Activated CD4-positive, alpha-beta T cell treated with anti-CD3 and anti-CD28 coated beads, Interleukin-2, amount 50 U/mL, for 24 hours (primary cell): ENCODE results near the gene IGSF22.
A peak's percentile ranks its signal among the peaks of the same experiment; 100 is the strongest.

ENCODE experiments used
- DNase-seq, 2 donors: peaks; one replicate each; pipeline ENCODE4 v3.0.0-alpha.2; 2020; ENCODE audit warnings: low read depth in 1 of 2, low spot score in 1 of 2

IGSF22 gene

DNA sequence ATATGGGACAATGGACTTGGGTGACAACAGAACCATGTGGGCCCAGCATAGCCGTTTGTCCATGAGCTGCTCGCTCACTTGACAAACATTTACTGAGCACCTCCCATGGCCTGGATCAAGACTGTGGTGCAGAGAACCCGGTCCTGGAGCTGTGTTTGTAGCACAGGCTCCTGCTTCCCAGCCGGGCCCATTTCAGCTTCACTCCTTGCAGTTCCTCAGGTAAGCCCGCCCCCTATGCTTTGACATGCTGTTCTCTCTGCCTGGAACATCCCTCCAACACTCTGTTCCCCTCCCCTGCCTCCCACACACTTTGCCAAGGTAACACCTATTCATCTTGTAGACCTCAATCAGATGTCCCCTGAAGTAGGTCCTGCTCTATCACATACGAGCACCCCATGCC is 19.3 kb upstream of the IGSF22 start:
- no peak for DNase-seq

DNA sequence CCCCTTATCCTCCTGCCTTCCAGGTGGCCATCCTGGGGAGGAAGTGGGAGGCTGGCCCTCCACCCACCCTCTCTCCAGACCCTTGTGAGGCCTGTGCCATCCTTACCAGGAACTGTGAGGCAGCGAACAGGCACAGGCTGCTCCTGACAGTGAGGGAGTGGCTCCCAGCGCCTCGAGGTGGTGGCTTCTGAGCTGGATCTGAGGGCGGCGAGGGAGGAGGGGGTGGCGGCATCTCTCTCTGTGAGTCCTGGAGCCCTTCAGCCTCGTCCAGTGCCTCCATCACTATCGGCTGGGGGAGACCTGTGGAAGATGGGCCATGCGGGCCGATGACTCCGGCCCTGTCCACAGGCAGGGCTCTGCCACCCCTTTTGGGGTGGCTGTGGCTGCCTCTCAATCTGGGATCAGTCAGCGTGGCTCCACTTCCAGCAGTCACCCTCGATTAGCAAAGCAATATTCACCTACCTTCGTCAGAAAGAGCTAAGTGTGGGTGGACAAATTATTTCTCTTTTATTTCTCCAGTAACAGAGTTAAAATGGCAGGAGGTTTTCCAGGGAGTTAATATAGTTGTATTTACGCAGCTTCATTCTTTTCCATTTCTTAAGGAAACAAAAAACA is 18.0 kb upstream of the IGSF22 start:
- DNase-seq, result no peak

DNA sequence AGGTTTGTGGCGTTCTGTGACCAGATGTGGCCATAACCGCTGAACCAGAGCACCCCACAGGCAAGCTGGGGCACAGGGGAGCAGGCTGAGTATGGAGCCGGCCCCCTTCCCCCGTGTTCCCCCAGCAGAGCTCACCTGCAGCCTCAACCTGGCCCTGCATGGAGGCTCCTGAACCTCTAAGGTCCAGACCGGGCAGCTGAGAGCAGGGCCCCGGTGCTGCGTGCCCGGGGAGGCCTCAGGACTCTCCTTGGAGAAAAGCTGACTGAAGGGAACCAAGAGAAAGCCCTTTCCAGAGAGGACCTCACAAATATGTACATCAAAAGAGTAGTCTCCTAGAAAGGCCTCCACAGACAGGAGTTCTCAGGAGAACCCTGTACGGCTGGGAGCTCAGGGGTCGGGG is 17.4 kb upstream of the IGSF22 start:
- no peak for DNase-seq

DNA sequence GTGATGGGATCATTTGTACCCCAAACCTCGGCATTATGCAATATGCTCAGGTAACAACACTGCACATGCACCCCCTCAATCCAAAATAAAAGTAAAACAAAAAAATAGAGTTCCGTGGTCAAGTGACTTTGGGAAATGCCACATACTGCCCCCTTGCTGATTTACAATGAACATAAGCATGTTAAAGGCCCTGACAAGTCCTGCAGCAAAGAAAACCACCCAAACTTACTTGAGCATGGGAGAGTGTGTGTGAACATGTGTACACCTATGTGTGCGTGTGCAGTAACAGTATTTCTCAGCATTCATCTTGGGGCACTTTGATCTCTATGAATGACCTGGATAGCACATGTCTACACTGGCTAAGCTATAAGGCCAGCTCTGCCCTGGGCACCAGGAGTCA is 15.8 kb upstream of the IGSF22 start:
- no peak for DNase-seq

DNA sequence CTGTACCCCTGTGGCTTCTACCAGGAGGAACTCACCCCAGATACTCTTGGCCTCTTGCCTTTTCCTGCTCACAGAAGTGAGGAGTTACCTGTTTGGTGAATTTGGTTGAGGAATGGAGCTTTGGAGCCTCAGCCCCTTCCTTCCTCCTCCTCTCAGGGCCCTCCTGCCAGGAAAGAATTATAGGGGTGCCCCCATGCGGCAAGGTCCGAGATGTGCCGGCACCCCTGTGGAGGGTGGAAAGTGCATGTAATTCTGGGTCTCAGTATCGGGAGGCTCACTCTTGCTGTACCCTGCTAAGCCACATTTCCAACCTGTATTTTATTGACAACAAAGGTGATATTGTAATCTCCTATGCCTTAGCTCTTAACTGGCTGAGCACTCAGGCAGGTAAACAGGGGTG is 13.7 kb upstream of the IGSF22 start:
- DNase-seq, result no peak

DNA sequence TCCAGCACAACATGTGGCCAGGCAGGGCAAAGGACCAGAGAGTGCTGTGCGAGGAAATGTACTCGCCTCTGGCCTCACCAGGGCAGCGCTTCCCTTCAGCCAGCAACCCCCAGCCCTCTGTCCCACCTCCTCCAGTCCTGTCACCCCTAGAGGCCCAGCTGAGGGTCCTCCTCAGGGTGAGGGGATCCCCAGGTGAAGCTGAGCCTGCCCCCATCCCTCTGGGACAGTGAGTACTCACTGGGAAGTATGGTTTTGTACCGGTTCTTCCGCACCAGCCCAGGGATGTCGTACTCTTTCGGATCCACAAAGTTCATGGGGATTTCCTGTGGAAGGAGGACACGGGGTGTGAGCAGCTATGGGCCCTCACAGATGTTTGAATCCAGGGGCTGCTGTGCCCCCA is 11.7 kb upstream of the IGSF22 start:
- no peak for DNase-seq

DNA sequence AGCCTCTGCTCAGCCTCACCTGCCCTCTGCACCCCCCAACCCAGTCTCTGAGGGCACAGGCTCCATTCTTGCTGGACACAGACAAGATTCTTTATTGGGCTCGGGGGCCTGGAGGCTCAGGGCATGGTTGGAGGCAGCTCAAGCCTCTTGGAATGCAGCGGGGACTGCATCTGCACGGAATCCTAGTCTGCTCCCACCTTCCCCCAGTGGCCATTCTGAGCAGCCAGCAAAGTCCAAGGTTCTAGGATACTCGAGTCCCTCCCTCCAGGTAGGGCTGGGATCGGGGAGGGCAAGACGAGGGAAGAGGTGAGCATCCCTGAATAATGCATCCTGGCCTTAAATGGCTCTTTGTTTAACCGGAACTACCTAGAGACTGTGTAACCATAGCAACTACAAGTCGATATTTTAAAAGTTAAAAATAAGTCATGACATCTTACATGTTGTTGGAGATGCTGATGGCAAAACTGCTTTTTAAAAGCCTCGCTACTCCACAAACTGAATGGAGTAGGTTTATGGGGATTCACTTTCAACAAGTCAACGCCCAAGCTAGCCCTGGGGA is 10.7 kb upstream of the IGSF22 start:
- no peak for DNase-seq

DNA sequence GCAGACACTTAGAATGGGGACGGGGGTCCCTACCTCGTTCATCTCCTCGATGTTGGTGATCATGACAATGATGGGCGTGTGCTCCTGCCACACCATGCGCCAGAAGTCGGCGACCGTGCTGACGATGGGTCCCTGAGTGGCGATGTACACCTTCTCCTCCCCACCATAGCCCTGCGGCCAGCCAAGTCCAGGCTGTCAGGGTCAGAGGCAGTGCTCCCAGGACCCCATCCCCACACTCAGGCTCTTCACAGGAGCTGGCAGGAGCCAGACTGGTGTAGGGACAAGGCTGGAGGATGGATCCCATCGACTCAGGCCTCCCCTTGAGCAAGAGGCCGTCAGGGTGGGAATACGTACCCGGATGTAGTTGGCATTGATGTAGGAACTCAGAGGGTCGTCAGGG is 7.2 kb upstream of the IGSF22 start:
- no peak for DNase-seq

DNA sequence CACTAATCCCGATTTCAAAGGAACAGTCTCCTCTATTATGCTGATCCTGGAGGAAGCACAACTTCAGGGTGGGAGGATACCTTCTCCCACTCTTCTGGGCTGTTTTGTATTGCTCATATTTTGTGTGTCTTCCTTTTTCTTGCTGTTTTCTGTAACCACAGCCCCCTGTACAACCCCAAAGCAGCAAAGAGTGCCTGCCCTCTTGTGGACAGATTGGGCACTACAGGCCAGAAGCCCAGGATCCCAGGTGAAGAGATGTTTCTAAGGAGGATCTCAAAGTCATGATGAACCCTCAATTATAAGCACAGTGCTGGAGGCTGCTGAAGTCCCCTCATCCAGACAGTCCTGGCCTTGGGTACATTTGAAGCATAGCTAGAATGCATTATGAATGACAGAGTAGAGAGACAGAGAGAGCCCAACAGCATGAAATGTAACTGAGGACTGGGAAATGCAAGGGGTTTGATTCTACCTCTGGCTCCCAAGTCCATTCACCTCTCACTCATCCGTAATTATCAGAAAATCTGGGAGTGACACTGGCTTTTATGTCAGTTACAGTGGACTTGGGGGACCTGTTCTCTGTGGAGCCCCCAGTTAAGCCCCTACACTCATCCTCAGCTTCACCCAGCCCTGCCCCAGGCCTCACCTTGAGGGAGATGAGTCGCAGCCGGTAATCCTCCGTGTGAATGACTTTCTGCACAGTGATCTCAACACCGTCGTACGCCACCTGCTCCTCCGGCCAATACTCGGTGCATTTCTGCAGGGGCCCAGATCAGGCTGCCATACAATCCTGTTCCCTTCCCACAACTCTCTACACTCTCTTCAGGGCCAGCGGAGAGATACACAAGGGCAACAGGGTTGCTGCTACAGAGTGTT is 6.2 kb upstream of the IGSF22 start:
- peak; percentile 58 to 65 for DNase-seq

DNA sequence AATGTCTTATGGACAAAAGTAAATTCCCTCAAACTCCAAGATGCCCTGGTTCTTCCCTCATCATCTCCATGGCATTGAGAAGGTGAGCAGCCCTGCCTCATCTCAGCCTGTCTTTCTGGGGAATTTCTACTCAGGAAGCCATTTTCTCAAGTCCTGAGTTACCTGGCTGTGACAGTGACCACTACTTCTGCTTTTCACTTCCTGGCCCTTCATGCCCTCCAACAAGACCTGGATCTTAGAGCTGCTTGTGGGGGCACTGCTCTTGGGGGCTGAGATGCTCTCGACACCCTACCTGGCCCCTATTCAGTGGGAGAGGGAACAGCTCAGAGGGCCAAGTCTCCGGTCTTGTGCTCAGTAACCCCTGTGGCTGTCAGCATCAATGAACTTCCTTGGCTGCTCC is 5.5 kb upstream of the IGSF22 start:
- DNase-seq, result no peak

DNA sequence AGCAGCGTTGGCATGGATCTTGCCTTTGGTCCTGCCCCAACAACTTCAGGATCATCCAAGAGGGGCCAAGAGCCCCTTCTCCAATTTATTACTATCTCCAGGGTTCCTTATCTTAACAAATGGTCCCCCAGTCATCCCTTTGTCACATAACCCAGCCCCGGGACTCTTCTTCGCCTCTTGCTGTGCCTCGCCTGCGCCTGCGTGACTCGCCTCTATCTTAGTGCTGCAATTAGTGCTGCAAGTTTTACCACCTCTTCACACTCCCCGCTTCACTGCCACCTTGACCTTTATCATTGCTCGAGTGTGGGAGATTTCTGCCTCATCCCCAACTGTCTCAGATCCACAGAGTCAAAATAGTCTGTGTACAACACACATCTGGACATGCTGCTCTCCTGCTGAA is 4.0 kb upstream of the IGSF22 start:
- no peak for DNase-seq

DNA sequence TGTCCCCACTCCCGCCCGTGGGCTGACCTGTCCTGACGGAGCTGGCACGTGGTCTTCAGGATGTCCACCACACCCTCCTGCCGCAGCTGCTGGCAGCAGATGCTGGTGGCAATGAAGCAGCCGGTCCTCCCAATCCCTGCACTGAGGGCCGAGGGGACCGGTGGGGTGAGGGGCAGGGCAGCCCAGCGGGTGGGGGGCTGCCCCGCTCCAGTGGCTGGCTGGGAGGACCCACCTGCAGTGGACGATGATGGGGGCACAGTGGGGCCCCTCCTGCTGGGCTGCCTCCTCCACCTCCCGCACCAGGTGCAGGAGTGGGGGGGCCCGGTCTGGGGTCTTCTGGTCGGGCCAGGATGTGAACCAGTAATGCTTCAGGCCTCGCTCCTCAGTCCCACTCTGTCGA is 3.4 kb upstream of the IGSF22 start:
- DNase-seq, result no peak

DNA sequence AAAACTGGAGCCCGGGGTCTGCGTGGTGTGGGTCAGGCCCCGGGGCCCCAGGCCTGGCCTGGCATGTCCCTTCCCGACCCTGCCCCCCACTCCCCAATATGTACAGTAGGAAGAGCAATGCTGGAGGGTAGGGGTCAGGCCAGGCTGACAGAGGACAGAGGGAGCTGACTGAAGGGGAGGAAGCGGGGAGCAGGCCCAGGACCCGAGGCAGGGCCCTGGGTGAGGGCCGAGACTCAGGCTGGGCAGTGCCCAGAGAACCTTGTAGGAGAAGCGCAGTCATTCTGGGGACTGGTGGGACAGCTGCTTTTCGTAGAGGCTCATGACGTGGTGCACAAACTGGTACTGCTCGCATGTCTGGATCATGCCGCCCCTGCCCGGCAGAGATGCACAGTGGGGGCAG is 2.7 kb upstream of the IGSF22 start:
- no peak for DNase-seq

DNA sequence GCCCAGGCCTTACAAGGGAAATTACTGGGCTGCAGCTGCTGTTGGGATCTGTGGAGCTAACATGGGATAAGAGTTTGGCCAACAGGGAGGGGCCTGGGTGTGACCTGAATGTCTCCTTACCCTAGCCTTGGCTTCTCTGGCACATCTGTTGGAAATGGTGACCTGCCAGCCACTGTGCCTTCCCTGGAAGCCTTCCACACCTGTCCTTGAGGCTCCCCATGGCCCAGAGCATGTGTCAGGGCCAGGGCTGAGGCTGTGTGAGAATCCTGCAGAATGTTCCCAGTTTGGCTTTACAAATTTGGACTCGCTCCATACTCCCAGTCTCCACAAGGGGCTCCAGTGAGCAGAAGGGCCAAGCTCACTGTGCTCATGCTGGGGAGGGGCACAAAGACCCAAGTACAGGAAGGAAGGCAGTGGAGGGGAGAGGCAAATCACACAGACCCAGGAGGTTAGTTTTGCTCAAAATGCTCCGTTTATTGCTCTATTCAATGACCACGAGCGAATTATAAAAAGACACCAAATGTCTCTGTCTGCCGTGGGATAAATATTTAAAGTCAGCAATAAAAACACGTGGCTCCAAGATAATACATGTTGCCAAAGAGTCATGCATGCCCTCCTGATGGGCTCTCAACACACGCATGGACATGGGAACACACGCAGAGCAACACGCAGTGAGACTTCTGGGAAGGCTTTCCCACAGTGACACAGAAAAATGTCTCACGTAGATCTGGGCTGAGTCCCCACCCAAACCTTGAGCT is 1.7 kb upstream of the IGSF22 start:
- DNase-seq, result peak in 1 of 2 donors; percentile 32

DNA sequence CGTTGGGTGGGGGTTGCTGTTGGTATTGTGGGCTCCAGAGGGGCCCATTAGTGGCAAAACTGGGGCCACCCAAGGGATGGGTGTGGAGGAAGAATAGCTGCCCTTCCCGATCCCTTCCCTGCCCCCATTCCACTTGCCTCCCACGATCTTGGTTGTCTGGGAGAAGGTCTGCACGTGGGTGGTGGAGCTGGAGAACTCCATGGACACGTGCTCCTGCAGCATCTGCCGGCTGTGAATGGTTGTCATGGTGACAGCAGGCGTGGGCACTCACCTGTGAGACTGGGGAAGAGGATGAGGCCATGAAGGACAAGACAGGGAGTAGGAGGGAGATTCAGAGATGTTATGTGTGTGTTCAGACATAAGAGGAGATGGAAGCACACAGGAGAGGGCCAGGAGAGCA is 2.0 kb downstream of the IGSF22 start:
- DNase-seq, result no peak

DNA sequence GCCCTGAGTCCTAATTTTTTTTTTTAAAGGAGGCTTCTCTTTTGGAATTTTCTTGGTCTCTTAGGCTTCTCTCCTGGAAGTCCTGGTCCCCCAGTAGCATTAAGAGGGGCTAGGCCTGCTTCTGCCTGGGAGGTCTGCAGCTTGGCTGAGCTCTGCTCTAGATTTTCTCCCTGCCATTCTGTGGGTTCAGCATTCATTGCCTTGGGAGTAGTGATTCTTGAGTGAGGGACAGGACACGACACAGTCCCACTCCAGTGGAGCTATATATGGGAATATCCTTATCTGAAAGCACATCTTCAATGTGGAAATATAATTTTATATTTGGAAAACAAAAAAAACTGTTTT is 3.7 kb downstream of the IGSF22 start:
- DNase-seq, result no peak

DNA sequence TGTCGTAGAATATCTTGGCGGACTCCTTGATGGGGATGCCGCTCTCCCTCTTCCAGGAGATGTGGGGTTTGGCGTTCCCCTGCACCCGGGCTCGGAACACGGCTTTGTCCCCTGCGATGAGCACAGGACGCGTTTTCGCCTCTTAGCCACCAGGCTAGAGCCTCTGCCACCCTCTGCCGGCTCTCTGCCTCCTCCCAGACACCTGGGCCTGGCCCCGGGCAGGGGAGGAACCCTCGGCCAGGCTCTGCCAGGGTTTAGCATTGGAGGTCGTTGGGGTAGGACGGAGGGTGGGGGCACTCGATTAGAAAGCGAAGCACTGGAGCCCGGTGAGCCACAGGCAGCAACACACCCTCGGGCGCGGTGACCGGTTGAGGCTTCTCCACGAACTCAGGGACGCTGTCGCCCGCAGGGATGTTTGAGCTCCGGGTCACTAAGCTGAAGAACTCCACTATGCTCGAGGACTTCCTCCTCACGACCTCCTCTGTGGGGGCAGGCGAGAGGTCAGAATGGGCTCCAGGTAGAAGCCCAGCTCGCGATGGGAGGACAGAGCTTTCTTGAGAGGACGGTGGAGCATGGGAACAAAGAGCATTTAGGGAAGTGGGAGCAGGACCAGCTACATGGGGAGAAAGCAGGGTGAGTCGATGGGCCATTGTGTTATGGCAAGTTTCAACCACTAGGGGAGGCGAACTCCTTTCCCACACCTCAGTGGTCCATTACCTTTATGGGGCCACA is 4.3 kb downstream of the IGSF22 start:
- DNase-seq, result peak; percentile 24 to 26

DNA sequence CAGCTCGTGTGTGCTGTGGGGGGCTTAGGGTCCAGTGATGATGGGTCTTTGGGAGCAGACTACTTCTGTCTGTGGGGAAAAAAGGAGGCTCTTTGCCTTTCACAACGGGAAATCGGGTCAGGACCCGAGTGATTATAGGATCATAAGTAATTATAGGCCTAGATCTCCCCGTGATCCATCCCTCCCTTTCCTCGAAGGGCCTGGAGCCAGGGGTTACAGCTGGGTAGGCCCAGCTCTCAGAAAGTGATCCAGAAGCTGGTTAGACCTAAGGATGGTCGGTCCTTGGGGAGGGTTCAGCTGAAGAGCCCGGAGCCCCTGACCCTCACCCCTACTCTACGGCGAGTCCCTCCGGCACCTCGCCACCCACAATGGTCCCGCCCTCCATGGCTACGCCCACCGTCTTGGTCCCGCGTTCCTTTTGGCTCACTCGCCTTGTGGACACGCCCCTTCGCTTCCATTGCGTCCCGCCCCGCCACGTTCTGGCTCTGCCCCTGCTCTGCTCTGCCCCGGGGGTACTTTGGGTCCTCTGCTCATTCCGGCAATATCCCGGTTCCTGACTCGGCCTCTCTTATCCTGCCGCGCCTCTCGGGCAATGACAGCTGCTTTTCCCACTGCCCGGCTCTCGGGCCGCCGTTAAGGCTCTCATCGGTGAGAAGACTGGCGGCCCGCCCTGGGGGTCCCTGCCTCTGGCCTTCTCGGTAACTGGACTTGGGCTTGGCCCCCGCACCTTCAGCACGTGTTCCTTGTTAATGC is 5.0 kb downstream of the IGSF22 start:
- DNase-seq, result peak; percentile 57 to 74

DNA sequence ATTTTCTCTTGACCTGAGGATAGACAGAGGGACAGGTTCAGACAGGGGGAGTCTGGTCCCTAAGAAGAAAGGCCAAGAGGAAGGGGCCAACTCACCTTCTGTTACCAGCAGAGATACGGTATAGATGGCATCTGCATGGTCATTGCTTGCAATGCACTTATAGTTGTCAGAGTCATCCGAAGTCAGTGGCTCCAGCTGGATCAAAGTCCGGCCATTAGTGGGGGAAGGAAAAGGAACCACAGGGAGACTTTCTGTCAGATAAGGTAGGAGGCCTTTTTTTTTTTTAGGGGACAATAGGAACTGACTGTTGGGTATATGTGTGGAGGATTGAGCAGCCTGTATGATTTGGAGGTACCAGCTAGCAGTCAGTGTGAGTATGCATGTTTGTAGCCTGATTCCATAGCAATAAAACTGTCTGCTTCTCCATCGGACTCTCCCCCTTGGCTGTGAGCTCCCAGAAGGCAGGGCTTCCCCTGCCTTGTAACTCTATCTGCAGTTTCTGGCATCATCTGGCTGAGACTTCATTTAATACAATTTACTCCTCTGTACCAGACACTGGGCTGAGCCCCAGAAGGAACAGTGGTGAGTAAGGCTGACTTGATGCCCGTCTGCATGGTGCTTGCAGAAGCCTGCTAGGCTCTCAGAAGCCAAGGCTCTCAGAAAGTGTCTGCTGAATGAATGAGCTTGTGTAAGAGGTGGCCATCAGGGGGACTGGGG is 5.7 kb downstream of the IGSF22 start:
- no peak for DNase-seq

DNA sequence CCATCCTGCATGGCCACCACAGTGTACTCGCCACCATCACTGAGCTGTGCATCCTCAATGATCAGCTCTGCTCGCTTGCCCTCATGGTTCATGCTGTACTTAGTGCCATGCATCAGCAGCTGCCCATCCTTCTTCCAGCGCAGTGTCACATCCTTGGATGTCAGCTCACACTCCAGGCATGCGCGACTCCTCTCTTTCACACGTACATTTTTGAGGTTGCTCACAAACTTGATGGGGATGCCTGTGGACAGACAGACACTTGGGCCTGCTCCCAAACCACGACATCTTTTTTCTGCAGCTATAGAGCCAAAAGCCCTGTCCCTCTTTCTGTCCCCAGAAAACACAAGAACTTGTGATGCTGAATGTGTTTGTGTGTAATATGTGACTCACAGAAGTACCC is 10.5 kb downstream of the IGSF22 start:
- DNase-seq, result no peak
